Measurements from ENCODE around the gene TMEM229A.
"Not testable (repeated sequence)": the region's sequence is repeated elsewhere in the genome, so short reads cannot be mapped to it uniquely, and the experiment has no call there.

TMEM229A gene

GRCh38 chr7:124041439-124041838 lies 8.6 kb upstream of the TMEM229A start:
- Mint-ChIP-seq H3K4me3 (no peak overlapping the region), H3K27me3 (peaks cover 18% of the 10 kb centered on the region), H3K4me1 (no peaks in the 10 kb centered on the region), H3K9me3 (no peaks in the 10 kb centered on the region), H3K27ac (no peak overlapping the region)
- ATAC-seq = no peak
- DNase-seq = no peak

GRCh38 chr7:124037902-124038301 lies 5.0 kb upstream of the TMEM229A start:
- H3K27ac Mint-ChIP-seq, H3K4me1 Mint-ChIP-seq, ATAC-seq, DNase-seq, H3K9me3 Mint-ChIP-seq, H3K4me3 Mint-ChIP-seq: not testable (repeated sequence)
- H3K27me3 Mint-ChIP-seq = peaks cover 45% of the 10 kb centered on the region

GRCh38 chr7:124035706-124036105 lies 2.8 kb upstream of the TMEM229A start:
- no peak for DNase-seq
- ATAC-seq = no peak
- peaks cover 66% of the 10 kb centered on the region for H3K27me3 Mint-ChIP-seq
- no peak overlapping the region for H3K4me3 Mint-ChIP-seq
- H3K27ac Mint-ChIP-seq = no peak overlapping the region
- no peaks in the 10 kb centered on the region for H3K9me3 Mint-ChIP-seq
- H3K4me1 Mint-ChIP-seq = peaks cover 20% of the 10 kb centered on the region

- no peak overlapping the region for H3K4me3 Mint-ChIP-seq
- ATAC-seq = no peak
- H3K4me1 Mint-ChIP-seq = peaks cover 20% of the 10 kb centered on the region
- H3K27me3 Mint-ChIP-seq = peaks cover 67% of the 10 kb centered on the region
- no peak overlapping the region for H3K27ac Mint-ChIP-seq
- no peaks in the 10 kb centered on the region for H3K9me3 Mint-ChIP-seq
- no peak for DNase-seq
These were observed 1.9 kb upstream of the TMEM229A start for GRCh38 chr7:124034754-124035100.

GRCh38 chr7:124033807-124034753 lies 1.2 kb upstream of the TMEM229A start:
- Mint-ChIP-seq H3K4me1 (peaks cover 20% of the 10 kb centered on the region), H3K4me3 (peak overlapping the region in 1 of 2 donors; percentile 59), H3K9me3 (no peaks in the 10 kb centered on the region), H3K27me3 (peaks cover 67% of the 10 kb centered on the region), H3K27ac (no peak overlapping the region)
- DNase-seq (no peak), ATAC-seq (no peak)

GRCh38 chr7:124033095-124033806 lies 384 bp upstream of the TMEM229A start:
- peak; percentile 54 for ATAC-seq
- Mint-ChIP-seq H3K27ac (no peak overlapping the region), H3K4me1 (peaks cover 20% of the 10 kb centered on the region), H3K9me3 (no peaks in the 10 kb centered on the region), H3K27me3 (peaks cover 61% of the 10 kb centered on the region), H3K4me3 (peak overlapping the region in 1 of 2 donors; percentile 59)
- DNase-seq = peak in 1 of 2 donors; percentile 4

GRCh38 chr7:124031919-124032318 lies 948 bp downstream of the TMEM229A start:
- ATAC-seq (no peak), DNase-seq (peak in 1 of 2 donors; percentile 1)
- Mint-ChIP-seq H3K4me3 (peak overlapping the region; percentile 76 to 81), H3K27me3 (peaks cover 54% of the 10 kb centered on the region), H3K4me1 (peaks cover 20% of the 10 kb centered on the region), H3K9me3 (no peaks in the 10 kb centered on the region), H3K27ac (no peak overlapping the region)

GRCh38 chr7:124031406-124031805 lies 1.5 kb downstream of the TMEM229A start:
- ATAC-seq = no peak
- Mint-ChIP-seq H3K27ac (peak overlapping the region in 1 of 2 donors; percentile 27), H3K4me3 (no peak overlapping the region), H3K4me1 (peaks cover 20% of the 10 kb centered on the region), H3K27me3 (peaks cover 49% of the 10 kb centered on the region), H3K9me3 (no peaks in the 10 kb centered on the region)
- no peak for DNase-seq

GRCh38 chr7:124030964-124031363 lies 1.9 kb downstream of the TMEM229A start:
- peaks cover 20% of the 10 kb centered on the region for H3K4me1 Mint-ChIP-seq
- H3K9me3 Mint-ChIP-seq = no peaks in the 10 kb centered on the region
- ATAC-seq (no peak), DNase-seq (no peak)
- no peak overlapping the region for H3K27ac Mint-ChIP-seq
- H3K4me3 Mint-ChIP-seq = no peak overlapping the region
- peaks cover 45% of the 10 kb centered on the region for H3K27me3 Mint-ChIP-seq

- Mint-ChIP-seq H3K4me1 (peaks cover 20% of the 10 kb centered on the region), H3K4me3 (no peak overlapping the region), H3K27ac (no peak overlapping the region), H3K9me3 (no peaks in the 10 kb centered on the region), H3K27me3 (peaks cover 39% of the 10 kb centered on the region)
- ATAC-seq (no peak), DNase-seq (no peak)
These were observed 3.3 kb downstream of the TMEM229A start for GRCh38 chr7:124029396-124030188.

- no peak for DNase-seq
- no peak for ATAC-seq
- peaks cover 9% of the 10 kb centered on the region for H3K4me1 Mint-ChIP-seq
- H3K4me3 Mint-ChIP-seq = no peak overlapping the region
- peaks cover 17% of the 10 kb centered on the region for H3K27me3 Mint-ChIP-seq
- H3K27ac Mint-ChIP-seq = no peak overlapping the region
- H3K9me3 Mint-ChIP-seq = no peaks in the 10 kb centered on the region
These were observed 5.6 kb downstream of the TMEM229A start for GRCh38 chr7:124027236-124027635.

GRCh38 chr7:124024329-124024728 lies 8.5 kb downstream of the TMEM229A start:
- DNase-seq, H3K9me3 Mint-ChIP-seq, H3K27ac Mint-ChIP-seq, H3K27me3 Mint-ChIP-seq, H3K4me3 Mint-ChIP-seq, H3K4me1 Mint-ChIP-seq, ATAC-seq: not testable (repeated sequence)

- ATAC-seq = no peak
- H3K27me3 Mint-ChIP-seq = no peaks in the 10 kb centered on the region
- no peaks in the 10 kb centered on the region for H3K9me3 Mint-ChIP-seq
- no peak overlapping the region for H3K4me3 Mint-ChIP-seq
- no peak overlapping the region for H3K27ac Mint-ChIP-seq
- no peaks in the 10 kb centered on the region for H3K4me1 Mint-ChIP-seq
- no peak for DNase-seq
These were observed 10.3 kb downstream of the TMEM229A start for GRCh38 chr7:124022551-124022950.

GRCh38 chr7:124020060-124020459 lies 12.8 kb downstream of the TMEM229A start:
- ATAC-seq (no peak), DNase-seq (no peak)
- no peak overlapping the region for H3K27ac Mint-ChIP-seq
- no peaks in the 10 kb centered on the region for H3K4me1 Mint-ChIP-seq
- no peaks in the 10 kb centered on the region for H3K9me3 Mint-ChIP-seq
- no peaks in the 10 kb centered on the region for H3K27me3 Mint-ChIP-seq
- no peak overlapping the region for H3K4me3 Mint-ChIP-seq

- H3K27me3 Mint-ChIP-seq = no peaks in the 10 kb centered on the region
- no peak overlapping the region for H3K4me3 Mint-ChIP-seq
- no peak for ATAC-seq
- H3K27ac Mint-ChIP-seq = no peak overlapping the region
- H3K9me3 Mint-ChIP-seq = peaks cover 0 to 5% of the 10 kb centered on the region in 2 donors
- no peaks in the 10 kb centered on the region for H3K4me1 Mint-ChIP-seq
- no peak for DNase-seq
These were observed 19.6 kb downstream of the TMEM229A start for GRCh38 chr7:124013306-124013705.
